GM19452 (cell line): ENCODE results near the gene OR6C76.
"Not testable (repeated sequence)": the region's sequence is repeated elsewhere in the genome, so short reads cannot be mapped to it uniquely, and the experiment has no call there.

Experiments used
- ATAC-seq: cut with Tn5 transposase; IDR thresholded peaks from one replicate; pipeline ENCODE4 v1.9.1; 2021; ENCODE audit not compliant: unreplicated experiment

The OR6C76 gene

GRCh38 chr12:55425954-55426353 is at the start of gene OR6C76:
Gene OR6C76, plus strand, starts transcription at chr12:55426254. Its CDS starts 0 bp downstream, at chr12:55426254.
- no peak for ATAC-seq

- no peak for ATAC-seq
Observed at GRCh38 chr12:55385891-55386290, 40.2 kb upstream of the OR6C76 start.

- ATAC-seq, result no peak
Observed at GRCh38 chr12:55392032-55392795, 33.8 kb upstream of the OR6C76 start.

GRCh38 chr12:55396326-55396725 is 29.7 kb upstream of the OR6C76 start:
- no peak for ATAC-seq

GRCh38 chr12:55400229-55400628 is 25.8 kb upstream of the OR6C76 start, which contains the start of gene OR6C65:
Gene OR6C65, plus strand, starts transcription at chr12:55400529. Its CDS starts 0 bp downstream, at chr12:55400529.
- ATAC-seq, result no peak

GRCh38 chr12:55407866-55408265 is 18.2 kb upstream of the OR6C76 start:
- no peak for ATAC-seq

DNA sequence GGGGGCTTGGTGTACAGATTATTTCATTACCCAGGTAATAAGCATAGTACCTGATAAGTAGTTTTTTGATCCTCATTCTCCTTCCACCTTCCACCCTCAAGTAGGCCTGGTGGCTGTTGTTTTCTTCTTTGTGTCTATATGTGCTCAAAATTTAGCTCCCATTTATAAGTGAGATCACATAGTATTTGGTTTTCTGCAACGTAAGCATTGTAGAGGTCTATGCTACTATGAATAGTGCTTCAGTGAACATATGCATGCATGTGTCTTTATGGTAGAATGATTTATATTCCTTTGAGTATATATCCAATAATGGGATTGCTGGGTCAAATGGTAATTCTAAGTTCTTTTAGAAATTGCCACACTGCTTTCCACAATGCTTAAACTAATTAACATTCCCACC is 16.9 kb upstream of the OR6C76 start:
- not testable (repeated sequence) for ATAC-seq

- ATAC-seq, result not testable (repeated sequence)
Observed at GRCh38 chr12:55412138-55412537, 13.9 kb upstream of the OR6C76 start.

- not testable (repeated sequence) for ATAC-seq
Observed at GRCh38 chr12:55413498-55414388, 12.3 kb upstream of the OR6C76 start.

- ATAC-seq, result not testable (repeated sequence)
Observed at GRCh38 chr12:55414396-55414823, 11.6 kb upstream of the OR6C76 start.

GRCh38 chr12:55414889-55415288 is 11.2 kb upstream of the OR6C76 start:
- peak; percentile 53 for ATAC-seq

GRCh38 chr12:55416961-55417360 is 9.1 kb upstream of the OR6C76 start:
- ATAC-seq, result no peak

GRCh38 chr12:55420307-55420962 is 5.6 kb upstream of the OR6C76 start:
- ATAC-seq, result no peak

- no peak for ATAC-seq
Observed at GRCh38 chr12:55428331-55429243, 2.5 kb downstream of the OR6C76 start.

GRCh38 chr12:55441233-55441632 is 15.2 kb downstream of the OR6C76 start:
- ATAC-seq, result not testable (repeated sequence)

DNA sequence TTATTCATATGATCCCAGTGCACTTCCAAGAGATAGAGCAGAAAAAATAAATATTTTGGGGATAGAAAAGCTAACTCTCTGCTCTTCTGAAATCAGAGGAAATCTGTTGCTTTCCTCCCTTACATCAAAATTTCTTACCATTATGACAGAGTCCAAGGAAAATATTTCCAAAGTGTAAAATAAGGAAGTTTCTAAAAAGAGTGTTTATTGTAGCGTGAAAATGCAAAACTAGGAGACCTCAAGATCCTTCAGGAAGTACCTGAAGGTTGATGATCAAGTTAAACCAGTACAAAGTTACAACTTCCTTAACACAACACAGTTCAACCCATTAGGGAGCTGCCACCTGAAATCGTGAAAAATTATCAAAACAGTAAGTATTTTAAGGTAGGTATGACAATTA is 17.7 kb downstream of the OR6C76 start, which contains the start of gene OR6C2:
OR6C2 (plus strand) TSS at position 301 of the 400 bp plus-strand sequence. CDS start 8,138 bp downstream, outside the sequence.
- no peak for ATAC-seq

DNA sequence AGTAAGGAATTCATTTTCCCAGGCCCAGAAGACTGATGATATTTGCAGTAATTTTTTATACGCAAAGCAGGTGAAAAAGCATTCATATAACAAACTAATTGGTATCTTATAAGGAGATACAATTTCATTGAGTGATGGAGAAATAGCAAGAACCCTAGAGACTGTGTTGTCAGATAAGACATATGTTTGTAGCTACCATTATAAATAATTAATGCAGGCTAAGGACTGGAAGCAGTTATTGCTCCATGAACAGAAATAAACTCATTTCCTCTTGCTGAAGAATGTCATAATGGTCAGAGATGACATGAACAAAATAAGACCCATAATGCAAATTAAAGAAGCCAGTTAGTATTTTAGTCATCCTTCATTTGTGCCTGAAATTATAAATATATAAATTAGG is 19.3 kb downstream of the OR6C76 start:
- no peak for ATAC-seq

GRCh38 chr12:55446326-55446725 is 20.3 kb downstream of the OR6C76 start:
- ATAC-seq, result no peak

DNA sequence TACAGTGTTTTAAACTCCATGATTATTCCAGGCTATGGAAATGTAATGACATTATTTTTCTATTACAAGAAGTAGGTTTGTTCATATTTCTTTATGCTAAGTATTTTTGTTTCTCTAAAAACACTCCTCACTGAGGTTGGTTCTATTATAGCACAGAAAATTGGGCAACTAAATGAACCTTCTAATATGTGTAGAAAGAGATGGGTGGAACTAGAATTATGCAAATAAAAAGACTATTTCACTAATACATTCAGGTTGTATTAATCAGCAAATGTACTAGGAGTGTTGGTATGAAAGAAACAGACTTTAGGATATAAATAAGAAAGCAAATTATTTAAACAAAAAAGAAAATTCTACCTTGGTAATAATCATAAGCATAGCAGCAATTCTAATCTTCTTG is 22.8 kb downstream of the OR6C76 start:
- ATAC-seq, result no peak

- not testable (repeated sequence) for ATAC-seq
Observed at GRCh38 chr12:55464926-55465325, 38.9 kb downstream of the OR6C76 start.
